GM18499 (cell line): ENCODE measurements around the gene GPX7.
"Not testable (repeated sequence)": the region's sequence is repeated elsewhere in the genome, so short reads cannot be mapped to it uniquely, and the experiment has no call there.

Source experiments
- ATAC-seq: cut with Tn5 transposase; IDR thresholded peaks from one replicate; pipeline ENCODE4 v1.9.1; 2021; ENCODE audit warnings: moderate number of reproducible peaks; ENCODE audit not compliant: insufficient read depth, unreplicated experiment

Gene GPX7

GRCh38 chr1:52601991-52602855, at the start of gene GPX7:
Gene GPX7, plus strand, starts transcription at chr1:52602371. Its CDS starts 39 bp downstream, at chr1:52602410.
- ATAC-seq: no peak

- no peak for ATAC-seq
Observed at GRCh38 chr1:52552505-52553361, 49.4 kb upstream of the GPX7 start, which contains the start of gene TUT4. Gene TUT4, minus strand, starts transcription at chr1:52553092. Its CDS starts 26,812 bp downstream, at chr1:52526280.

GRCh38 chr1:52553362-52554266, 48.6 kb upstream of the GPX7 start:
- no peak for ATAC-seq

GRCh38 chr1:52554267-52554640, 47.9 kb upstream of the GPX7 start:
- no peak for ATAC-seq

GRCh38 chr1:52554756-52555155, 47.4 kb upstream of the GPX7 start:
- no peak for ATAC-seq

GRCh38 chr1:52556641-52557360, 45.4 kb upstream of the GPX7 start:
- ATAC-seq: no peak

- ATAC-seq: no peak
Observed at GRCh38 chr1:52558941-52559340, 43.2 kb upstream of the GPX7 start.

- no peak for ATAC-seq
Observed at GRCh38 chr1:52559875-52560274, 42.3 kb upstream of the GPX7 start.

- ATAC-seq: no peak
Observed at GRCh38 chr1:52562766-52563165, 39.4 kb upstream of the GPX7 start.

- ATAC-seq: no peak
Observed at GRCh38 chr1:52567943-52568342, 34.2 kb upstream of the GPX7 start.

- ATAC-seq: no peak
Observed at GRCh38 chr1:52569449-52570210, 32.5 kb upstream of the GPX7 start.

- ATAC-seq: no peak
Observed at GRCh38 chr1:52571783-52572182, 30.4 kb upstream of the GPX7 start.

- ATAC-seq: no peak
Observed at GRCh38 chr1:52572387-52572786, 29.8 kb upstream of the GPX7 start.

GRCh38 chr1:52574594-52574993, 27.6 kb upstream of the GPX7 start:
- no peak for ATAC-seq

GRCh38 chr1:52576074-52576473, 26.1 kb upstream of the GPX7 start:
- ATAC-seq: no peak

GRCh38 chr1:52578066-52578465, 24.1 kb upstream of the GPX7 start:
- ATAC-seq: not testable (repeated sequence)

- no peak for ATAC-seq
Observed at GRCh38 chr1:52579415-52579814, 22.8 kb upstream of the GPX7 start.

- no peak for ATAC-seq
Observed at GRCh38 chr1:52580283-52580682, 21.9 kb upstream of the GPX7 start.
